Activated CD8-positive, alpha-beta T cell treated with anti-CD3 and anti-CD28 coated beads for 36 hours (primary cell): ENCODE data around the gene CRYGN. TPM values are rescaled to one million over a fixed set of nuclear protein-coding genes. Genes with fewer than 3 reads are reported as not detected.

ENCODE experiments used
- ATAC-seq: fragments of 200-7000 bp; cut with Tn5 transposase; one replicate; pipeline ENCODE4 v1.10.0; 2021; ENCODE audit warnings: mild to moderate bottlenecking, moderate library complexity
- CTCF ChIA-PET: fragments of 350-600 bp; sonication (Branson Sonifier 250); formaldehyde crosslinking; loops from one replicate; lab custom pipeline; 2021; ENCODE audit warnings: antibody characterized with exemption; lab: Charles Lee
- POLR2A ChIA-PET: fragments of 350-600 bp; sonication (Branson Sonifier 250); formaldehyde crosslinking; loops from one replicate; lab custom pipeline; 2021; ENCODE audit warnings: antibody characterized with exemption; lab: Charles Lee
- DNase-seq: peaks from one replicate; pipeline ENCODE4 v3.0.0-alpha.2; 2020
- H3K27ac Mint-ChIP-seq: one replicate; pipeline ENCODE4 v1.8.0; 2021; ENCODE audit warnings: mild to moderate bottlenecking, mixed read lengths
- H3K27me3 Mint-ChIP-seq: one replicate; pipeline ENCODE4 v1.8.0; 2021; ENCODE audit warnings: mixed read lengths
- H3K36me3 Mint-ChIP-seq: one replicate; pipeline ENCODE4 v1.8.0; 2021; ENCODE audit warnings: low read depth, mixed read lengths
- H3K4me1 Mint-ChIP-seq: one replicate; pipeline ENCODE4 v1.8.0; 2021; ENCODE audit warnings: low read depth, mixed read lengths
- H3K4me3 Mint-ChIP-seq: one replicate; pipeline ENCODE4 v1.8.0; 2021; ENCODE audit warnings: mild to moderate bottlenecking, moderate library complexity, mixed read lengths
- H3K9me3 Mint-ChIP-seq: one replicate; pipeline ENCODE4 v1.8.0; 2021; ENCODE audit warnings: mixed read lengths
- CTCF ChIP-seq: fragments of 200-600 bp; IDR thresholded peaks from one replicate; pipeline ENCODE4 v1.8.0; 2022; ENCODE audit warnings: antibody characterized with exemption, mild to moderate bottlenecking
- intact Hi-C: fragments of 100-400 bp; cut with micrococcal nuclease; formaldehyde crosslinking; loops from one replicate; pipeline ENCODE4 v1.10.0; 2022
- total RNA-seq, 2 experiments: library from RNA; stranded (reverse); gene quantifications; one replicate each; pipeline ENCODE4 v1.2.3, GENCODE V29; 2021

CRYGN gene
- total RNA-seq, 2 experiments from 2014 or later: 0.16 to 0.90 TPM

GRCh38 chr7:151399906-151400305 lies 40.0 kb downstream of the CRYGN start:
- POLR2A ChIA-PET: no interaction called here
- TF ChIP-seq CTCF: no peak
- Mint-ChIP-seq H3K4me1 (peaks cover 4% of the 10 kb centered on the region), H3K36me3 (no peaks in the 10 kb centered on the region), H3K9me3 (peaks cover 4% of the 10 kb centered on the region), H3K4me3 (no peak overlapping the region), H3K27ac (no peak overlapping the region), H3K27me3 (no peaks in the 10 kb centered on the region)
- CTCF ChIA-PET: interaction anchor here (0.6 to 1.8 kb wide), 3 partner anchors 28 to 84 kb away, joined by 3 to 7 read pairs (median 4); no protein-coding TSS in a partner anchor
- intact Hi-C loops: no loop called here
- no peak for ATAC-seq
- no peak for DNase-seq

DNA sequence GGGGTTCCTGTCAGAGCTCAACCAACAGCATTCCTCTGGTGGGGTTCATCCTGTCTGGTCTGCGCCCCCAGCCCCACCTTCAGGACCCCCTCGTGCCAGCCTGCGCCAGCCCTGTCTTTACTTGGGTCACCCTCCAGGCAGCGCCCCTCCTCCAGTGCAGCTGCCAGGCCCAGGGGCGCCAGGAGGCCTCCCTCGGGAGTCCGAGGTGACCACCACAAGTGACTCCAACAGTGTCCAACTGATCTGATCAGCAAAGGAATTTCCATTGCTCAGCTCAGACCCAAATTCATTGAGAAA lies 40.7 kb downstream of the CRYGN start:
- intact Hi-C loops: no loop called here
- Mint-ChIP-seq H3K9me3 (peaks cover 4% of the 10 kb centered on the region), H3K36me3 (no peaks in the 10 kb centered on the region), H3K4me1 (peaks cover 4% of the 10 kb centered on the region), H3K27me3 (no peaks in the 10 kb centered on the region), H3K27ac (no peak overlapping the region), H3K4me3 (no peak overlapping the region)
- TF ChIP-seq CTCF: no peak
- CTCF ChIA-PET: interaction anchor here (0.8 to 1.8 kb wide), 4 partner anchors 31 to 88 kb away, joined by 3 to 7 read pairs (median 4); no protein-coding TSS in a partner anchor
- ATAC-seq (no peak), DNase-seq (no peak)
- POLR2A ChIA-PET: no interaction called here

DNA sequence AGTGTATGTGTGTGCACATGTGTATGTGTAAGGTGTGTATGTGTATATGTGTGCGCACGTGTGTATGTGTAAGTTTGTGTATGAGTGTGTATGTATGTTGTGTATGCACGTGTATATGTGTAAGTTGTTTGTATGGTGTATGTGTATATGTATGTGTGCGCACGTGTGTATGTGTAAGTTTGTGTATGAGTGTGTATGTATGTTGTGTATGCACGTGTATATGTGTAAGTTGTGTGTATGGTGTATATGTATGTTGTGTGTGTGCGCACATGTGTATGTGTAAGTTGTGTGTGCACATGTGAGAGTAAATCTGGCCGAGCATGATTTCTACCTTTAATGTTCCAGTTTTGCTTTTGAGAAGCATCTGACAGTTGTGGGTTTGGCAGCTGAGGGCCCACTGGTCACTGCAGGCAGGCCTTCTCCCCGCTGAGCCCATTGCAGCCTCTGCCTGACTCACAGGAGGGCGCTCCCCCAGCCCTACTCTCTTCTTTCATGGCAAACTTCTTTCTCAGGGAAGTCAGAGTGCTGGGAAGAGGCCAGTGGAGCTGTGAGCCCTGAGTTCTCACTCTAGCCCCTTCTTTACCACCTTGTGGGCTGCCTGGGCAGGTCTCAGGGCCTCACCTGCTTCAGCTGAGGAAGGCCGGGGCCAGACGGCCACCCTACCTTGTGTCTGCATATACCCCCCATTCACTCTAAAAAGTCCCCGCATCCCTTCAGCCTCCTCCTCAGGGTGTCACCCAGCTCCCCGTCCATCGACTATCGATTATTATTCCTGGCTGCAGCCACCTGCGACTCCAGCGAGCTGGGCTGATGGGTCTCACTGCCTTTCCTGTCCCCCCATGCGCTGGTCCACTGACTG lies 41.3 kb downstream of the CRYGN start:
- H3K27me3 Mint-ChIP-seq: no peaks in the 10 kb centered on the region
- CTCF ChIA-PET: interaction anchor here (0.8 to 1.8 kb wide), 4 partner anchors 30 to 87 kb away, joined by 3 to 7 read pairs (median 4); no protein-coding TSS in a partner anchor
- POLR2A ChIA-PET: interaction anchor here (0.6 kb wide), 1 partner anchor 30 kb away, joined by 3 read pairs; no protein-coding TSS in a partner anchor
- no peaks in the 10 kb centered on the region for H3K36me3 Mint-ChIP-seq
- intact Hi-C loops: no loop called here
- no peak for TF ChIP-seq CTCF
- no peak overlapping the region for H3K4me3 Mint-ChIP-seq
- peaks cover 4% of the 10 kb centered on the region for H3K4me1 Mint-ChIP-seq
- ATAC-seq (no peak), DNase-seq (no peak)
- peaks cover 4% of the 10 kb centered on the region for H3K9me3 Mint-ChIP-seq
- H3K27ac Mint-ChIP-seq: no peak overlapping the region

DNA sequence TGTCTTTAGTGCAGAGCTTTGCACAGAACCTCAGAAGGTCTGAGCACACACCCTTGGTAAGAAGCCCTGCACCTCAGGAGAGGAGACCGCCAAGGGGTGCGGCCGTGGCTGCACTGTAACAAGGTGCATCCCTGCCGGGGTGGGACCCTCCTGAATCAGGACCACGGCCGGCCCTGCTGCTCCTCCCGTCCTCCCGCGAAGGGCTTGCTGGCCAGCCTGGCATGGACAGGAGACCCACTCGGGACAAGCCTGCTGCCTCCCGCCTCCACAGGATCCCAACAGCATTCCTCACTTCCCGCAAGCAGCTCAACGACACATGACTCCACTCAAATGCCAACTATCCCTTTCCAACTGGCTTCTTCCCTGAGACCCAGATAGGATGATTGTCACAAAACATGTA lies 42.9 kb downstream of the CRYGN start:
- DNase-seq (no peak), ATAC-seq (no peak)
- Mint-ChIP-seq H3K4me3 (no peak overlapping the region), H3K9me3 (peaks cover 4% of the 10 kb centered on the region), H3K27me3 (no peaks in the 10 kb centered on the region), H3K4me1 (peaks cover 4% of the 10 kb centered on the region), H3K27ac (no peak overlapping the region), H3K36me3 (no peaks in the 10 kb centered on the region)
- ChIA-PET CTCF (no interaction called here), POLR2A (no interaction called here)
- no peak for TF ChIP-seq CTCF
- intact Hi-C loops: no loop called here

DNA sequence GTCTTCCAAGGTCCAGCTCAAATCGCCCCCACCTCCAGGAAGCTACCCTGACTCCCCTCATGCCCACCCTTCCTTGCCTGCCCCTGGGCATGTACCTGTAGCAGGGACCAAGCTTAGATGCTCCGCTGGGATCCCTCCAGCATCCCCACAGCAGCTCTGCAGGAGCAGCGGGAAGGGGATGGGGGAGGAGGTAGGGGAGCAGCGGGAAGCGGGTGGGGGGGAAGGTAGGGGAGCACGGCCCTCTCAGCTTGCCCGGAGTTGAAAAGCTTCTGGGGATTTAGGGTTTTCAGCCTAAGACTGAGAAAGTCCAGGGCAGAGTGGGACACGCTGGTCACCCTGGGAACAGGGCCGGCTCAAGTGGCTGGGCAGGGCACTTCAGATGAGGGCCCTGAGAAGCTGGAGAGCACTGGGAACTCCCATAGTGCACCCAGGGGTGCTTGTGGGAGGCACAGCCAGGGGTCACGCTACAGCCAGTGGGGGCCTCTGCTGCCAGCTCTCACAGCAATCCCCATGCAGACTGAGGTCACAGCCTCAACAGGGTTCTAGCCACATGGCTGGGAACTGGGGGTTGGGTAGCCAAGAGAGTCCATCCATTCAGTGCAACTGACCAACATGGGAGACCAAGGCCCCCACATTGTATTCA lies 43.5 kb downstream of the CRYGN start:
- no peak for TF ChIP-seq CTCF
- H3K27ac Mint-ChIP-seq: no peak overlapping the region
- CTCF ChIA-PET: interaction anchor here (1.1 kb wide), 1 partner anchor 52 kb away, joined by 4 read pairs; no protein-coding TSS in a partner anchor
- DNase-seq (no peak), ATAC-seq (no peak)
- H3K4me3 Mint-ChIP-seq: no peak overlapping the region
- no peaks in the 10 kb centered on the region for H3K27me3 Mint-ChIP-seq
- peaks cover 4% of the 10 kb centered on the region for H3K4me1 Mint-ChIP-seq
- H3K9me3 Mint-ChIP-seq: peaks cover 4% of the 10 kb centered on the region
- POLR2A ChIA-PET: no interaction called here
- intact Hi-C loops: no loop called here
- H3K36me3 Mint-ChIP-seq: no peaks in the 10 kb centered on the region
